Measurements from ENCODE around the gene MORN5. TPM values are rescaled to one million over a fixed set of nuclear protein-coding genes. Genes with fewer than 3 reads are reported as not detected.

MORN5 gene
- total RNA-seq, 2 donors from 2014 or later: 2.1 TPM; not detected in 1

DNA sequence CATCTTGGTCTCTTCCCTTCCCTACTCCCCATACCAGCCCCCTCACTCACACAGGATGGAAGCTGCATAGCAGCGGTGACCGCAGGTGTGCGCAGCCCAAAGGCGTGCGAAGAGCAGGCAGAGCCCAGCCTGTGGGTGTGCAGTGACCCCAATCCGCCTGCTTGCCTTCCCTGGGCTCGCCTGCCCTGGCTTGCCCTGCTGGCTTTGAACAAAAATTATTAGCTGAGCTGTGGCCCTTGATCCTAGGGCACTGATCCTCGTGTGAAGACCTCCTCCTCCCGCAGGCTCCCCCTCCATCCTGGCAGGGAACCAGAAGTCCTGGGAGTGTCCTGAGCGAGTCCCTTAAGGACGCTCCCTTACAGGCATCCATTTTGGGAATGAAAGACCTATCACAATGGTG lies 31.9 kb downstream of the MORN5 start:
- 55% methylated on average over 11 of the region's 11 CpGs for WGBS
- TF ChIP-seq POLR2AphosphoS5 (IDR thresholded peaks at IDR 0.05) (no peak), POLR2A (IDR thresholded peaks at IDR 0.05) (no peak), CTCF (IDR thresholded peaks at IDR 0.05) (no peak)
- no peaks in the 10 kb centered on the region for H3K9me3 ChIP-seq

GRCh38 chr9:122192261-122192875 lies 32.7 kb downstream of the MORN5 start:
- DNase-seq (ENCODE audit: low spot score): no peak
- intact Hi-C loops (cut with DNase I): no loop called here
- Histone ChIP-seq H3K27me3 (replicated peaks; ENCODE audit: insufficient read depth) (no peaks in the 10 kb centered on the region), H3K4me1 (replicated peaks) (no peaks in the 10 kb centered on the region), H3K36me3 (no peaks in the 10 kb centered on the region), H3K9me3 (no peaks in the 10 kb centered on the region), H3K27ac (no peak overlapping the region), H3K4me3 (no peak overlapping the region)
- WGBS: 88% methylated on average over 5 of the region's 5 CpGs
- TF ChIP-seq POLR2AphosphoS5 (IDR thresholded peaks at IDR 0.05): no peak
- TF ChIP-seq CTCF (IDR thresholded peaks at IDR 0.05): no peak
- TF ChIP-seq POLR2A (IDR thresholded peaks at IDR 0.05): no peak

More for the DNA sequence above, 31.9 kb downstream of the MORN5 start:
- no peak overlapping the region for H3K4me3 ChIP-seq
- no peak for DNase-seq (ENCODE audit: low spot score)
- intact Hi-C loops (cut with DNase I): no loop called here
- H3K36me3 ChIP-seq: no peaks in the 10 kb centered on the region
- H3K27ac ChIP-seq: no peak overlapping the region
- no peaks in the 10 kb centered on the region for H3K27me3 ChIP-seq (replicated peaks; ENCODE audit: insufficient read depth)
- H3K4me1 ChIP-seq (replicated peaks): no peaks in the 10 kb centered on the region

DNA sequence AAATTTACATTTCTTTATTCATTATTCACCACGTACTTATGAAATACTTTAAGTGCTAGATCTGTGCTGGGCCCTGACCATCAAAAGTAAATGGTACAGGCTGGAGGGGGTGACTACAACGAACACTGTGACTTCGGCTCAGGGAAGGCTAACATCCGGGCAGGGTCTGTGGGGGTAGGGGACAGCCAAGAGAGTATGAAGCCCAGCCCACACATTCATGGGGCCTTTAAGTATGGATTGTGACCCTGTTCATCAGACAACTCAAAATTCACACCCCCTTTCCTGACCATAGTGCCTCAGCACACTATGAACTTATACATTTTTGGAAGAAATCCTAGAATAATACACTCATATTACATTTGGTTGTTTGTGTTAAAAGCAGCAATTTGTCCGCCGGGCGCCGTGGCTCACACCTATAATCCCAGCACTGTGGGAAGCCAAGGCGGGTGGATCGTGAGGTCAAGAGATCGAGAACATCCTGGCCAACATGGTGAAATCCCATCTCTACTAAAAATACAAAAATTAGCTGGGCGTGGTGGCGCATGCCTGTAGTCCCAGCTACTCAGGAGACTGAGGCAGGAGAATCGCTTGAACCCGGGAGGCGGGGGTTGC lies 33.3 kb downstream of the MORN5 start:
- TF ChIP-seq CTCF (IDR thresholded peaks at IDR 0.05) (no peak), POLR2AphosphoS5 (IDR thresholded peaks at IDR 0.05) (no peak)
- no peak for DNase-seq (ENCODE audit: low spot score)
- Histone ChIP-seq H3K27ac (no peak overlapping the region), H3K9me3 (no peaks in the 10 kb centered on the region), H3K4me1 (replicated peaks) (no peaks in the 10 kb centered on the region), H3K4me3 (no peak overlapping the region), H3K36me3 (no peaks in the 10 kb centered on the region), H3K27me3 (replicated peaks; ENCODE audit: insufficient read depth) (no peaks in the 10 kb centered on the region)
- 68% methylated on average over 16 of the region's 16 CpGs for WGBS
- intact Hi-C loops (cut with DNase I): no loop called here

DNA sequence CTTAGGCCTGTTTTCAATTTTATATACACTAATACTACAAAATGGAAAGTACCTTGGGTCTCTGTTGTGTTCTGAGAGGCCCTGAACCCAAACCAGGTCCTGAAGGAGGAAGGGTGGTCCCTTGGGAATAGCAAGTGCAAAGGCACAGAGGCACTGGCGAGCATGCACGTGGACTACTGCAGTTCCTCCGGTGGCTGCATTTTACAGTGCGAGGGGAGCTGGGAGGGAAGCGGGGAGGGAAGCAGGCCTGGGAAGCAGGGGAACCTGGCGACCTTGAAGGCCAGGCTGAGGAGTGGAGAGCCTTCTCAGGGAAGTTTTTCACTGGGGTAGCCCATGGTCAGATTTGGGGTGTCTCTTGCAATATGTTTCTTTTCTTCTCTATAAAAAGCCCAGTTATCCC lies 33.9 kb downstream of the MORN5 start:
- H3K9me3 ChIP-seq: no peaks in the 10 kb centered on the region
- H3K4me3 ChIP-seq: no peak overlapping the region
- intact Hi-C loops (cut with DNase I): no loop called here
- no peak for TF ChIP-seq POLR2AphosphoS5 (IDR thresholded peaks at IDR 0.05)
- TF ChIP-seq CTCF (IDR thresholded peaks at IDR 0.05): no peak
- TF ChIP-seq POLR2A (IDR thresholded peaks at IDR 0.05): no peak
- no peaks in the 10 kb centered on the region for H3K27me3 ChIP-seq (replicated peaks; ENCODE audit: insufficient read depth)
- H3K4me1 ChIP-seq (replicated peaks): no peaks in the 10 kb centered on the region
- no peaks in the 10 kb centered on the region for H3K36me3 ChIP-seq
- 88% methylated on average over 6 of the region's 6 CpGs for WGBS
- no peak overlapping the region for H3K27ac ChIP-seq
- no peak for DNase-seq (ENCODE audit: low spot score)

GRCh38 chr9:122195875-122196274 lies 36.2 kb downstream of the MORN5 start:
- Histone ChIP-seq H3K36me3 (no peaks in the 10 kb centered on the region), H3K9me3 (no peaks in the 10 kb centered on the region), H3K27me3 (replicated peaks; ENCODE audit: insufficient read depth) (no peaks in the 10 kb centered on the region), H3K4me3 (no peak overlapping the region), H3K27ac (no peak overlapping the region), H3K4me1 (replicated peaks) (no peaks in the 10 kb centered on the region)
- no peak for DNase-seq (ENCODE audit: low spot score)
- intact Hi-C loops (cut with DNase I): no loop called here
- WGBS: 99% methylated on average over 4 of the region's 4 CpGs
- TF ChIP-seq CTCF (IDR thresholded peaks at IDR 0.05) (no peak), POLR2AphosphoS5 (IDR thresholded peaks at IDR 0.05) (no peak)
